CD14-positive monocyte (primary cell): Measurements from ENCODE around the gene DNAJB8. TPM values are rescaled to one million over a fixed set of nuclear protein-coding genes. Genes with fewer than 3 reads are reported as not detected.

Source experiments
- DNase-seq, 3 donors: peaks; one replicate each; pipeline ENCODE4 v3.0.0-alpha.2; 2011 to 2022
- H2AFZ ChIP-seq: 2 replicates; pipeline ENCODE4 v1.6.0; 2012; ENCODE audit warnings: mild to moderate bottlenecking, low read depth, low read length, inconsistent platforms; ENCODE audit not compliant: insufficient read depth, poor library complexity, severe bottlenecking
- H3K27ac ChIP-seq, 2 donors: 1 replicate in 1 of 2; 2 replicates in 1 of 2; pipeline ENCODE4 v1.5.1; 2012 to 2013; ENCODE audit warnings: low read length in 2 of 2, control low read depth in 1 of 2, inconsistent platforms in 1 of 2, low read depth in 1 of 2, mild to moderate bottlenecking in 1 of 2
- H3K27me3 ChIP-seq, 2 donors: one replicate each; pipeline versions ENCODE4 v1.6.0 to v1.6.1; 2011 to 2013; ENCODE audit warnings: low read length in 2 of 2; ENCODE audit not compliant: control insufficient read depth in 2 of 2, insufficient read depth in 2 of 2
- H3K36me3 ChIP-seq, 2 donors: replicated peaks in 1 of 2; 1 replicate in 1 of 2; 2 replicates in 1 of 2; pipeline versions ENCODE4 v1.5.1 to v1.6.1; 2012 to 2013; ENCODE audit warnings: low read length in 2 of 2, control low read depth in 1 of 2, inconsistent platforms in 1 of 2, mild to moderate bottlenecking in 1 of 2; ENCODE audit not compliant: insufficient read depth in 2 of 2, control insufficient read depth in 1 of 2
- H3K4me1 ChIP-seq, 2 donors: 1 replicate in 1 of 2; 2 replicates in 1 of 2; pipeline versions ENCODE4 v1.5.1 to v1.6.1; 2012 to 2013; ENCODE audit warnings: low read length in 2 of 2, control low read depth in 1 of 2, inconsistent platforms in 1 of 2, mild to moderate bottlenecking in 1 of 2, moderate library complexity in 1 of 2; ENCODE audit not compliant: insufficient read depth in 2 of 2, control insufficient read depth in 1 of 2
- H3K4me2 ChIP-seq: replicated peaks from 2 replicates; pipeline ENCODE3; 2012; ENCODE audit warnings: low read length, moderate library complexity, mild to moderate bottlenecking; ENCODE audit not compliant: poor library complexity, severe bottlenecking; ENCODE audit errors: extremely low read depth
- H3K4me3 ChIP-seq, 3 experiments: fragments of 200-600 bp in 1 of 3; sonication (generic) in 1 of 3; replicated peaks in 1 of 3; 1 replicate in 2 of 3; 2 replicates in 1 of 3; pipeline ENCODE4 v1.5.1; 2011 to 2013; ENCODE audit warnings: low read length in 3 of 3, mild to moderate bottlenecking in 3 of 3, control low read depth in 2 of 3, low read depth in 2 of 3, inconsistent platforms in 1 of 3, moderate library complexity in 1 of 3
- H3K79me2 ChIP-seq: 2 replicates; pipeline ENCODE4 v1.6.0; 2012; ENCODE audit warnings: mild to moderate bottlenecking, control low read depth, inconsistent platforms, low read length, moderate library complexity; ENCODE audit not compliant: insufficient read depth
- H3K9ac ChIP-seq: 2 replicates; pipeline ENCODE4 v1.6.0; 2017; ENCODE audit warnings: low read length, mild to moderate bottlenecking; ENCODE audit not compliant: insufficient read depth, poor library complexity, severe bottlenecking
- H3K9me3 ChIP-seq, 2 donors: replicated peaks in 1 of 2; 1 replicate in 1 of 2; 2 replicates in 1 of 2; pipeline versions ENCODE4 v1.5.1 to v1.6.1; 2012 to 2013; ENCODE audit warnings: low read length in 2 of 2, control low read depth in 1 of 2; ENCODE audit not compliant: control insufficient read depth in 1 of 2, insufficient read depth in 1 of 2
- H4K20me1 ChIP-seq: 2 replicates; pipeline ENCODE4 v1.6.0; 2012; ENCODE audit warnings: mild to moderate bottlenecking, low read length, control low read depth, moderate library complexity; ENCODE audit not compliant: insufficient read depth
- H3K27ac Mint-ChIP-seq, 7 donors: one replicate each; pipeline ENCODE4 v1.8.0; 2020; ENCODE audit warnings: mild to moderate bottlenecking in 7 of 7, mixed read lengths in 7 of 7, moderate library complexity in 6 of 7, inconsistent platforms in 2 of 7
- H3K27me3 Mint-ChIP-seq, 3 donors: one replicate each; pipeline ENCODE4 v1.8.0; 2021 to 2022; ENCODE audit warnings: low read depth in 3 of 3, mild to moderate bottlenecking in 3 of 3, mixed read lengths in 3 of 3, moderate library complexity in 3 of 3, inconsistent platforms in 1 of 3
- H3K36me3 Mint-ChIP-seq, 2 donors: one replicate each; pipeline ENCODE4 v1.8.0; 2020; ENCODE audit warnings: mixed read lengths in 2 of 2, inconsistent platforms in 1 of 2, mild to moderate bottlenecking in 1 of 2
- H3K4me1 Mint-ChIP-seq: one replicate; pipeline ENCODE4 v1.8.0; 2020; ENCODE audit warnings: mild to moderate bottlenecking, mixed read lengths
- H3K4me3 Mint-ChIP-seq, 2 donors: one replicate each; pipeline ENCODE4 v1.8.0; 2020; ENCODE audit warnings: mild to moderate bottlenecking in 2 of 2, mixed read lengths in 2 of 2, moderate library complexity in 1 of 2
- H3K9me3 Mint-ChIP-seq, 7 donors: one replicate each; pipeline ENCODE4 v1.8.0; 2020 to 2022; ENCODE audit warnings: mixed read lengths in 7 of 7, mild to moderate bottlenecking in 6 of 7, moderate library complexity in 6 of 7, inconsistent platforms in 2 of 7
- CTCF ChIP-seq: fragments of 200-600 bp; IDR thresholded peaks from one replicate; pipeline ENCODE4 v1.8.0; 2022; ENCODE audit warnings: antibody characterized with exemption, mild to moderate bottlenecking
- WGBS: methylation state at CpG from one replicate; pipeline ENCODE4 v1.1.5; 2013; ENCODE audit warnings: missing lambda C conversion rate; ENCODE audit not compliant: insufficient coverage; 5-methylcytosine and 5-hydroxymethylcytosine counted together
- intact Hi-C, 2 donors: fragments of 100-400 bp; cut with micrococcal nuclease; formaldehyde crosslinking; loops; one replicate each; pipeline versions ENCODE4 v1.15.0 to v1.15.1; 2023
- polyA plus RNA-seq, 3 donors: library from polyadenylated mRNA; depleted of rRNA in 1 of 3; unstranded in 2 of 3; stranded (reverse) in 1 of 3; fragments of 300-500 nt in 2 of 3; fragments of >200 nt in 1 of 3; fragmentation: Illumina TruSeq in 2 of 3; gene quantifications; 1 replicate in 2 of 3; 2 replicates in 1 of 3; pipeline ENCODE4 v1.2.3, GENCODE V29; 2012 to 2021

The DNAJB8 gene
- polyA plus RNA-seq, 3 donors = not detected

DNA sequence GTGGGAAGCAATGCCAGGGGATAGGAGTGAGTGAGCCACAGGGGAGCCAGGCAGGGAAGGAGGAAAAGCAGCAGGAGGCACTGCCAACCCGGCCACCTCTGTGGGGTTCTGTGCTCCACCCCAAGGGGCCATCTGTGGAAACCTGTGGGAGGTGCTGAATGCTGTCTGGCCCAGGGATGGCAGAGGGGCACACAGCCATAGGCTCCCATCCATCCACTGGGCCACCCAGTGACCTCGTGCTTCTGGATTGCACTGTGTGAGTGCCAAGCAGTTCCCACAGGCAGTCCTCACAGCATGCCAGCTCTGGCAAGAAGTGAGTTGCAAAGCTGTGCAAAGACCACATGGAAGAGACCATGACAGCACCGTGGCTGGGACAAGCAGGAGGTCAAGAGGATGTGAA is 27.5 kb downstream of the DNAJB8 start:
- H3K4me3 ChIP-seq = no peak overlapping the region
- intact Hi-C loops = no loop called here
- H3K4me2 ChIP-seq = no peak overlapping the region
- Mint-ChIP-seq H3K27me3 (peaks cover 8 to 32% (median 18%) of the 10 kb centered on the region in 3 donors), H3K27ac (no peak overlapping the region), H3K9me3 (no peaks in the 10 kb centered on the region), H3K4me1 (no peaks in the 10 kb centered on the region), H3K36me3 (no peaks in the 10 kb centered on the region), H3K4me3 (no peak overlapping the region)
- H3K4me1 ChIP-seq = no peaks in the 10 kb centered on the region
- H2AFZ ChIP-seq = no peak overlapping the region
- H3K9me3 ChIP-seq = no peaks in the 10 kb centered on the region
- no peak for DNase-seq
- H3K27ac ChIP-seq = no peak overlapping the region
- 93% methylated on average over 3 of the region's 3 CpGs for WGBS
- no peak overlapping the region for H3K9ac ChIP-seq
- no peaks in the 10 kb centered on the region for H4K20me1 ChIP-seq
- no peaks in the 10 kb centered on the region for H3K36me3 ChIP-seq
- H3K79me2 ChIP-seq = no peaks in the 10 kb centered on the region
- no peak for TF ChIP-seq CTCF
- H3K27me3 ChIP-seq = peaks cover 0 to 16% of the 10 kb centered on the region in 2 donors

DNA sequence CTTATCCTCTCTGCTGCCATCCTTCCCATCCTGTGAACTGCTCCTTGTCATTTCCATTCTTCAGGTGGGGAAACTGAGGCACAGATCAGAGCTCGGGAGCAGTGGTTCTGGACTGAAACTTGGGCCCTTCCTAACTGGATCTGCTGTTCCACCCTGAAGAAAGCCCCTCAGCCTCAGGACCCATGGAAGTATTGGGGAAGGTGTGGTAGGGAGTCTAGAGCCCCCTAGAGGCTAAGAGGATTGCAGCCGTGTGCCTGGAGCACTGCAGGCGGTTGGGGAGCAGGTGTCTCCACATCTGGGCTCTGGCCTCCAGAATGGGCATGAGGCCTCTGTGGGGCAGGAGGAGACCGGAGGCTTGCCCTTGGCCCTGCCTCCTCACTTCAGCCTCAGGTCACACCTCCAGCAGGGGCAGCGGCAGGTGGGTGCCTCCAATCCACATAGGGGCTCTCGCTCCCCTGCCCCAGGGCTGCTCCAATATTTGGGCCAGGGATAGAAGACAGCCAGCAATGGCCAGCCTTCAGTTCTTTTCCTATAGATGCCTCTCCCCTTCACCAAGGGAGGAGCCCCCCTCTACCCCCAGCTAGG is 28.1 kb downstream of the DNAJB8 start:
- intact Hi-C loops = no loop called here
- Mint-ChIP-seq H3K27me3 (peaks cover 14 to 36% (median 21%) of the 10 kb centered on the region in 3 donors), H3K4me1 (no peaks in the 10 kb centered on the region), H3K9me3 (no peaks in the 10 kb centered on the region), H3K4me3 (no peak overlapping the region), H3K36me3 (no peaks in the 10 kb centered on the region), H3K27ac (no peak overlapping the region)
- Histone ChIP-seq H3K9ac (no peak overlapping the region), H2AFZ (no peak overlapping the region), H3K79me2 (no peaks in the 10 kb centered on the region), H3K27ac (no peak overlapping the region), H3K4me3 (no peak overlapping the region), H3K36me3 (no peaks in the 10 kb centered on the region), H3K9me3 (no peaks in the 10 kb centered on the region), H4K20me1 (no peaks in the 10 kb centered on the region), H3K4me2 (no peak overlapping the region), H3K27me3 (peaks cover 5 to 21% of the 10 kb centered on the region in 2 donors), H3K4me1 (no peaks in the 10 kb centered on the region)
- TF ChIP-seq CTCF = peak; percentile 46
- WGBS = 77% methylated on average over 4 of the region's 6 CpGs
- no peak for DNase-seq
